ENCODE results near the gene TYSND1. TPM values are rescaled to one million over a fixed set of nuclear protein-coding genes. Genes with fewer than 3 reads are reported as not detected.

Gene TYSND1
- total and polyA plus RNA-seq, 2 of the 13 experiments (the other 11 are each of a cell fraction or from before 2014, with no cell fraction given): 3.3 to 8.9 TPM

DNA sequence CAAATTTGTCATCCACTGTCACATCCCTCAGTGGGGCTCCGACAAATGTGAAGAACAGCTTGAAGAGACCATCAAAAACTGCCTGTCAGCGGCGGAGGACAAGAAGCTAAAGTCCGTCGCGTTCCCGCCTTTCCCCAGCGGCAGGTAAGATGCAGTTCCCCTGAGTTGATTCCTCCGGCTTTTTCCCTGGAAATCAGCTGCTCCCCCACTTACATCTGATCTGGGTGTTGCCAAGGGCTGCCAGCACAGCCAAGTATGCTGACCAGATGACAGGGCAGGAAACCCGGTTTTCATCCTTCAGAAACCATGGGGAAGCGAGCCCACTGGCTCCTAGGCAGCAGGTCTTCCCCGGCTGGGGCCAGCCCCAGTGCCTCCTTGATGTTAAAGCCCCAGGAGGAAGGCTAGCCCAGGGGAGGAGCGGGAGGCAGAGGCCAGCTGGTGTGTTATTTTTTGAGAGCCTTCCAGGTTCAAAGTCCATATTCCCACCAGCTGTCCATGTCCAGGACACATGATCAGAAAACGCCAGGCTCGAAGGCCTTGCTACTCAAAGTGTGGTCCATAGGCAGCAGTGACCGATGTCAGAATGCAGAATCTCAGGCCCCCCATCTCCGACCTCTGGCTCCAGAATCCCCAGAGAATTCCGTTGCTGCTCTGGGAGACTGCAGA is 37.3 kb downstream of the TYSND1 start (continued):
- TF ChIP-seq, protein P1, sequence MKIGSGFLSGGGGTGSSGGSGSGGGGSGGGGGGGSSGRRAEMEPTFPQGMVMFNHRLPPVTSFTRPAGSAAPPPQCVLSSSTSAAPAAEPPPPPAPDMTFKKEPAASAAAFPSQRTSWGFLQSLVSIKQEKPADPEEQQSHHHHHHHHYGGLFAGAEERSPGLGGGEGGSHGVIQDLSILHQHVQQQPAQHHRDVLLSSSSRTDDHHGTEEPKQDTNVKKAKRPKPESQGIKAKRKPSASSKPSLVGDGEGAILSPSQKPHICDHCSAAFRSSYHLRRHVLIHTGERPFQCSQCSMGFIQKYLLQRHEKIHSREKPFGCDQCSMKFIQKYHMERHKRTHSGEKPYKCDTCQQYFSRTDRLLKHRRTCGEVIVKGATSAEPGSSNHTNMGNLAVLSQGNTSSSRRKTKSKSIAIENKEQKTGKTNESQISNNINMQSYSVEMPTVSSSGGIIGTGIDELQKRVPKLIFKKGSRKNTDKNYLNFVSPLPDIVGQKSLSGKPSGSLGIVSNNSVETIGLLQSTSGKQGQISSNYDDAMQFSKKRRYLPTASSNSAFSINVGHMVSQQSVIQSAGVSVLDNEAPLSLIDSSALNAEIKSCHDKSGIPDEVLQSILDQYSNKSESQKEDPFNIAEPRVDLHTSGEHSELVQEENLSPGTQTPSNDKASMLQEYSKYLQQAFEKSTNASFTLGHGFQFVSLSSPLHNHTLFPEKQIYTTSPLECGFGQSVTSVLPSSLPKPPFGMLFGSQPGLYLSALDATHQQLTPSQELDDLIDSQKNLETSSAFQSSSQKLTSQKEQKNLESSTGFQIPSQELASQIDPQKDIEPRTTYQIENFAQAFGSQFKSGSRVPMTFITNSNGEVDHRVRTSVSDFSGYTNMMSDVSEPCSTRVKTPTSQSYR (CRISPR knock-in tag; IDR thresholded peaks at IDR 0.05; ENCODE audit: borderline replicate concordance): no peak
- TF ChIP-seq ZNF589 (CRISPR knock-in tag; conservative IDR thresholded peaks at IDR 0.05) (no peak), HDAC6 (IDR thresholded peaks at IDR 0.05; ENCODE audit: low read depth, low read length) (no peak), ZBTB38 (CRISPR knock-in tag; IDR thresholded peaks at IDR 0.05) (peak; percentile 37; the same call in 1 of the 2 replicates), NBN (conservative IDR thresholded peaks at IDR 0.05) (no peak), IRX3 (CRISPR knock-in tag; IDR thresholded peaks at IDR 0.05; ENCODE audit: borderline replicate concordance, low read depth) (no peak), ZNF605 (CRISPR knock-in tag; IDR thresholded peaks at IDR 0.05) (peak; percentile 69), NKX3-1 (CRISPR knock-in tag; IDR thresholded peaks at IDR 0.05) (0 out of 2 replicates have a peak, but pooled peaks have one; percentile 44), ZNF672 (CRISPR knock-in tag; IDR thresholded peaks at IDR 0.05) (no peak), EP300 (IDR thresholded peaks at IDR 0.05; ENCODE audit: low read depth in 2 of 2, low read length in 2 of 2) (peak in 1 of 2 experiments; percentile 81; a peak in 2 of 4 replicates), EP300 (CRISPR knock-in tag; IDR thresholded peaks at IDR 0.05; ENCODE audit: borderline replicate concordance) (peak; percentile 46; the same call in 1 of the 2 replicates), ZC3H4 (CRISPR knock-in tag; IDR thresholded peaks at IDR 0.05; ENCODE audit: borderline replicate concordance) (no peak), XBP1 (CRISPR knock-in tag; IDR thresholded peaks at IDR 0.05) (no peak), POLR2G (IDR thresholded peaks at IDR 0.05; ENCODE audit: low read depth, low read length) (no peak), GLI4 (CRISPR knock-in tag; IDR thresholded peaks at IDR 0.05; ENCODE audit: borderline replicate concordance) (no peak), RFX3 (CRISPR knock-in tag; IDR thresholded peaks at IDR 0.05) (no peak)
- TF ChIP-seq, protein P2, sequence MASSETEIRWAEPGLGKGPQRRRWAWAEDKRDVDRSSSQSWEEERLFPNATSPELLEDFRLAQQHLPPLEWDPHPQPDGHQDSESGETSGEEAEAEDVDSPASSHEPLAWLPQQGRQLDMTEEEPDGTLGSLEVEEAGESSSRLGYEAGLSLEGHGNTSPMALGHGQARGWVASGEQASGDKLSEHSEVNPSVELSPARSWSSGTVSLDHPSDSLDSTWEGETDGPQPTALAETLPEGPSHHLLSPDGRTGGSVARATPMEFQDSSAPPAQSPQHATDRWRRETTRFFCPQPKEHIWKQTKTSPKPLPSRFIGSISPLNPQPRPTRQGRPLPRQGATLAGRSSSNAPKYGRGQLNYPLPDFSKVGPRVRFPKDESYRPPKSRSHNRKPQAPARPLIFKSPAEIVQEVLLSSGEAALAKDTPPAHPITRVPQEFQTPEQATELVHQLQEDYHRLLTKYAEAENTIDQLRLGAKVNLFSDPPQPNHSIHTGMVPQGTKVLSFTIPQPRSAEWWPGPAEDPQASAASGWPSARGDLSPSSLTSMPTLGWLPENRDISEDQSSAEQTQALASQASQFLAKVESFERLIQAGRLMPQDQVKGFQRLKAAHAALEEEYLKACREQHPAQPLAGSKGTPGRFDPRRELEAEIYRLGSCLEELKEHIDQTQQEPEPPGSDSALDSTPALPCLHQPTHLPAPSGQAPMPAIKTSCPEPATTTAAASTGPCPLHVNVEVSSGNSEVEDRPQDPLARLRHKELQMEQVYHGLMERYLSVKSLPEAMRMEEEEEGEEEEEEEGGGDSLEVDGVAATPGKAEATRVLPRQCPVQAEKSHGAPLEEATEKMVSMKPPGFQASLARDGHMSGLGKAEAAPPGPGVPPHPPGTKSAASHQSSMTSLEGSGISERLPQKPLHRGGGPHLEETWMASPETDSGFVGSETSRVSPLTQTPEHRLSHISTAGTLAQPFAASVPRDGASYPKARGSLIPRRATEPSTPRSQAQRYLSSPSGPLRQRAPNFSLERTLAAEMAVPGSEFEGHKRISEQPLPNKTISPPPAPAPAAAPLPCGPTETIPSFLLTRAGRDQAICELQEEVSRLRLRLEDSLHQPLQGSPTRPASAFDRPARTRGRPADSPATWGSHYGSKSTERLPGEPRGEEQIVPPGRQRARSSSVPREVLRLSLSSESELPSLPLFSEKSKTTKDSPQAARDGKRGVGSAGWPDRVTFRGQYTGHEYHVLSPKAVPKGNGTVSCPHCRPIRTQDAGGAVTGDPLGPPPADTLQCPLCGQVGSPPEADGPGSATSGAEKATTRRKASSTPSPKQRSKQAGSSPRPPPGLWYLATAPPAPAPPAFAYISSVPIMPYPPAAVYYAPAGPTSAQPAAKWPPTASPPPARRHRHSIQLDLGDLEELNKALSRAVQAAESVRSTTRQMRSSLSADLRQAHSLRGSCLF (CRISPR knock-in tag; IDR thresholded peaks at IDR 0.05; ENCODE audit: borderline replicate concordance): no peak; the same call in 1 of the 2 replicates
- TF ChIP-seq, protein P3, sequence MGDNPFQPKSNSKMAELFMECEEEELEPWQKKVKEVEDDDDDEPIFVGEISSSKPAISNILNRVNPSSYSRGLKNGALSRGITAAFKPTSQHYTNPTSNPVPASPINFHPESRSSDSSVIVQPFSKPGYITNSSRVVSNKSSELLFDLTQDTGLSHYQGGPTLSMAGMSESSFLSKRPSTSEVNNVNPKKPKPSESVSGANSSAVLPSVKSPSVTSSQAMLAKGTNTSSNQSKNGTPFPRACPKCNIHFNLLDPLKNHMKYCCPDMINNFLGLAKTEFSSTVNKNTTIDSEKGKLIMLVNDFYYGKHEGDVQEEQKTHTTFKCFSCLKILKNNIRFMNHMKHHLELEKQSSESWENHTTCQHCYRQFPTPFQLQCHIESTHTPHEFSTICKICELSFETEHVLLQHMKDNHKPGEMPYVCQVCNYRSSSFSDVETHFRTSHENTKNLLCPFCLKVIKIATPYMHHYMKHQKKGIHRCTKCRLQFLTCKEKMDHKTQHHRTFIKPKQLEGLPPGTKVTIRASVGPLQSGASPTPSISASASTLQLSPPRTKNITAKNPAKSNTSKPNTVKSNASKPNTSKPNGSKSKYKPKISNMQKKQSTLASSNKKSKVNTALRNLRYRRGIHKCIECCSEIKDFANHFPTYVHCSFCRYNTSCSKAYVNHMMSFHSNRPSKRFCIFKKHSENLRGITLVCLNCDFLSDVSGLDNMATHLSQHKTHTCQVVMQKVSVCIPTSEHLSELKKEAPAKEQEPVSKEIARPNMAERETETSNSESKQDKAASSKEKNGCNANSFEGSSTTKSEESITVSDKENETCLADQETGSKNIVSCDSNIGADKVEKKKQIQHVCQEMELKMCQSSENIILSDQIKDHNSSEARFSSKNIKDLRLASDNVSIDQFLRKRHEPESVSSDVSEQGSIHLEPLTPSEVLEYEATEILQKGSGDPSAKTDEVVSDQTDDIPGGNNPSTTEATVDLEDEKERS (CRISPR knock-in tag; IDR thresholded peaks at IDR 0.05): 0 out of 2 replicates have a peak, but pooled peaks have one; percentile 47

All from HepG2 (cell line).